GM19025 (cell line): ENCODE results near the gene AGFG2.

Experiments
- ATAC-seq: cut with Tn5 transposase; IDR thresholded peaks from one replicate; pipeline ENCODE4 v1.9.1; 2021; ENCODE audit warnings: mild to moderate bottlenecking, low read depth, moderate library complexity; ENCODE audit not compliant: unreplicated experiment

The AGFG2 gene

DNA sequence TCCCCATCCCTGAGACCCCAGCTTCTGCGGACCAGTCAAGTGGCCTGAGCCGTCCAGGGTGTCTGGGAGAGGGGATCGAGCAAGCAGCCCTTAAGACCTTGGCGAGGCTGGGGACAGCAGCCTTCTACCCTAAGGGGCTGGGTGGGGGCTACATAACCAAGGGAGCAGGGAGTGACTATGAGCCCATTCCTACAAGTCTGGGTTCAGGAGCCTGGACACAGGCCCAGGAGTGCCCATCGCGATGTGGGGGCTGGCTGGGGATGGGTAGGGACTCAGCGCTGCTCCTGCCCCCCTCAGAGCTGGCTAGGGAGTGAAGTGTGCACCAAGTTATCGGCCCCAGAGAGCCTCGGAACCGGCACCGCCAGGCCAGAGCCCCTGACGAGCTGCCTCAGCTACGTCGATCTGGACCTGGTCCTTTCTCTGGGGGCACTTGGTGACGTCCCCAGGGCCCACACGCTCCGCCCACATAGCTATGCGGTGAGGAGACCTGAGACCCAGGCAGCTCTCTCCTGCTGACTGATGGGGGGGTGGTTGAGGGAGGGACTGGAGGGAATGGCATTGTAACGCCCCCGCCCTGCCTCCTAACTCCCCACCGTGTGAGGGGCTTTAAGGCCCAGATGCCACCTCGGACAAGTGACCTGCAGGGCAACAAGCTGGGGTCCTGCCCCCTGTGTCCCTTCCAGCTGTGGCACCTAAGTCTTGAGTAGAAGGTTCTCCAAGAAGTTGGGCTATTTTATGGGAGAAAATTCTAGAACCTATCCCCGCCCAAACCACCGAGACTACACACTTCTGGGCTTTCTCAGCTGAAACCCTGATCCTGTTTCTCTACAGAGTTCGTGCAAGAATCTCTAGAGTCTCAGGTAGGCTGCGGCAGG lies 32.2 kb downstream of the AGFG2 start:
- ATAC-seq = no peak

DNA sequence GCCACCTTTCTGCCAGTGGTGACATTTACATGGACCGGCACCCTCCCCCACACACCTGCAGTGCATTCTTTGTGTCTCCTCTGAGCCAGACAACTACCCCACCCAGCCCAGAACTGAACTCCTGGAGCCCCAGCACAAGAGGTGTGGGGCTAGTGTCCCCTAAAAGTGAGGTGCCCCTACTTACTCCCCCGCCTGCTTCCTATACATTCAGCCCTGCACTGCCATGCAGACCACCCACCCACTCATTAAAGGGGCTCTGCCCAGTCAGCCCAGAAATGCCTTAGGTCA lies 32.8 kb downstream of the AGFG2 start:
- ATAC-seq = no peak

DNA sequence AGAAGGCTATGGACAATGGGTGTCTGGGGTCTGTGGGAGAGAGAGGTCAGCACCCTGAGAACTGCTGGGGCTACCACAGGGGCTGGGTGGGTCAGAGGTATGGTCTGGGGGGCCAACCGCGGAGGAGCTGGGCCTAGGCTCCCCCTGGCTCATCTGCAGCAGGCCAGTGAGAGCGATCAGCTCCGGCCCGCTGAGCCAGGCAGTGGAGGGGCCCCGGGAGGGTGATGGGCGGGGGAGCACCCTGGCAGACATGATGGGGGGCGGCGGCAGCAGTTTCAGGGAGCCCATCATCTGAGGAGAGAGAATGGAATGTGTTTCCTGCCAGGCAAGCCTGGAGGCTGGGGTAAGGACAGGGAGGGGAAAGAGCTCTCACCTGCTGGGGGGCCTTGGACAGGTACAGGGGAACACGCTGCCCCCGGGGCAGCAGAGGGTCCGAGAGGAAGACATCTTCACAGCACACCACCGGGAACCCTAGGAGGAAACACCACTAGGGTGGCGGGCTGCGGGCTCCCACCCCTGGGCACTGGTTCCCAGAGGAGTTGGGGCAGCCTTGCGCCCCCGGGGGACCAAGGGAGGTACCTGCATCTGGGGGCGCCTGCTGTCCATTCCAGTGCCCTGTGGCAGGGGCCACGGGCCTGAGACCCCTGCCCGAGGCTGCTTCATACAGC lies 33.4 kb downstream of the AGFG2 start:
- no peak for ATAC-seq

DNA sequence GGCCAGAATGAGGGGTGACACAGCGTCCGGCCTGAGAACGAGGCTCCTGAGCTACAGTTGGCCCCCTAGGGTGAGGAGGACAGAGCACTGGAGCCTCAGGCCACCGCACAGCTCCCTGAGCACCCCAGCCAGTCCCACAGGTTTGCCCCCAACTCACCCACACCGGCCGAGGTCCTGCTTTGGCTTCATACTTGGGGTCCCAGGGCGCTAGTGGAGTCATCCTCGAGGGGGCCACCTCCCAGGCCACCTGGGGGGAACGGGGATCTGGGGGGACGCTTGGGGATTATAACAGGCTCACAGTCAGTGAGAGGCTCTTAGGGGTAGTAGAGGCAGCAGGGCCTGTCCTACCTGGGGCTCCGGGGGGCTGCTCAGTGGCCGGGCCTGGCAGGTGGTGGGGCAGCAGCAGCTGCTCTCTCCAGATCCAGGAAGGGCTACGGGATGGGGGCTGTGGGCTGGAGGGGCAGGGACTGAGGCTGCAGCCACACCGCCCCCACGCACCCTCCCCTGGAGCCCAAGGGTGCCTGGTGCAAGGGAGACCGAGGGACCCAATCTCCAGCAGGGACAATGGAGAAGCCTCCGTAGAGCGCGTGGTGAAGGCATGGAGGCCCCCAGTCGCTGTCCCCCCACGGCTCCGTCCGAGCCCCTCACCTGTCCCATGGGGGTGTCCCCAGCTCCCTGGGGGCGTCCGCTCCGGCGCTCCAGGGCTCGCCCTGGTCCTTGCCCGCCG lies 34.1 kb downstream of the AGFG2 start:
- ATAC-seq = no peak

DNA sequence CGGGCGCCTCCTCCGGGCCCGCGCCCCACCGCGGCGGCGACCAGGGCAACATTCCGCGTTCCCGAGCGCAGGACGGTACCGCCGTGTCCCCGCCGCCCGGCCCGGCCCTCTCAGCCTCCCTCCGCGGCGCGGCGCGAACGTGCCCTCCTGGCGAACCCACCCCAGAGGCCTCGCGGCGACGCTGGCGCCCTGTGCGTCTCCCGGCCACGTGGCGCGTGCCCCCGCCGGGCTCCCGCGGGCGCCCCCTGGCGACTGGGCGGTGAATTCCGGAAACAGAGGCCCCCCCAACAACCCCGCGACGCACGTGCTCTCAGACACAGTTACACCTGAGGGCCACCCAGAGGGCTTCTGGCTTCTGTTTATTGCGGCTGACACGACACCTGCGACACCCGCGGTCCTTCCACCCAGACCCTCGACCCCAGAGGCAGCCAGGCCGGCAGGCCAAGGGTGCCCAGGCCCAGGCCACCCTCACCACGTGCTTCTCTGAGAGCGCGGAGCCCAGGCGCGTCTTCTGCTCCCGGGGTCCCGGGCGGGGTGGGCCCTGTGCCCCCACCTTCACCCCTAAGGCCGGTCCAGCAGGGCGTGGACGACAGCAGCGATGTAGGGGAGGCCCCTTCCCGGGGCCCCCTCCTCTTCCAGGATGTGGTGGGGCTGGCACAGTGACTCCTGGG lies 34.8 kb downstream of the AGFG2 start, which contains the start of gene SAP25:
Gene SAP25 (minus strand): TSS at position 210 of the 671 bp plus-strand sequence. CDS start 158 bp downstream, at position 52.
- no peak for ATAC-seq

DNA sequence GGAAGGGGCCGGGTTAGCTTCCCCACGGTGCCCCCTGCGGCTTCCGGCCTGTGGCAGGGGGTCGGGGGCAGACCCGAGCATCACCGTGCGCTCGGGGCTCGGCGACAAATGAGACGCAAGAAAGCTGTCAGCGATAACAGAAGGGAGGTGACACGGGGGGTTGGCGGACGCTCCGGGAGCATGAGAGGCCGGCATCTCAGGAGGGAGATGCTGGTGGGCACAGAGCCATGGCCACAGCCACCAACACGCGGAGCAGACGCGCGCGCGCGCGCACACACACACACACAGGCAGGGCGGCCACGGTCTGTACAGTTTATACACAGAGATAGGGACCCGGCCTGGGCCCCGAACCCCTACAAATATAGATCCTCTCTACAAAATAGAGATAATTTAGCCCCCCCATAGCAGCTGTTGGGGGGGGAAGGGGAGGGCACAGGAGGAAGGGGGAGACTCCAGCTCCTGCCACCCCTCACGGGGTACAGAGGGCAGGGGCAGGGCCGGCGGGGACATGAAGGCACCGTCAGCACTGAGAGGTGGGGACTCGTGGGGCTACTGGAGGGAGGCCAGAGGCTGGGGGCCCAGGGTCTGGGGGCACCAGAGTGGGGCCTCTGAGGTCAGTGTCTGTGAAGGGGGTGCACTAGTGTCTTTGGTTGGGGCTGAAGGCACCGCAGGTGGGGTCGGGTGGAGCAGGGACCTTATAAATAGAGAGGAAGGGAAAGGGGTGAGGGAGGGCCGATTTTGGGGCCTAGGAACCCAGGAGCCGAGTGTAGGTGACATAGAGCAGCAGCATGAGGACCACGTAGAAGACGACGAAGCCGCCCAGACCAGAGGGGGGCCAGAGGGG lies 35.6 kb downstream of the AGFG2 start:
- no peak for ATAC-seq

DNA sequence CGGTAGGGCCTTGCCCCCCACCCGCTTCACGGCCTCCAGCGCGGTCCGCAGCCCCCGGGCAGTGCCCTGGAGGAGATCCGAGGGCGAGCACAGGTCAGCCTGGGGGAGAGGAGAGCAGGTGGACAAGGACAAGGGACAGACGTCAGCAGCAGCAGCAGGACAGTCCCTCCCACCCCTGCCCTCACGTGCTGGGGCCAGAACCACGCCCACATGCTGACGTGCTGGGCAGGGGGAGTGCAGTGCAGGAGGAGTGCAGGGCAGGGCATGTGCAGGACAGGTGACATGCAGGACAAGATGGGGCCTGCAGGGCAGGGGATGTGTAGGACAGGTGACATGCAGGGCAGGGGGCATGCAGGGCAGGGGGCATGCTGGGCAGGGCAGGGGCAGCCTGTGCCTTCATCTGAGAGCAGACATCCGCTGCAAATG lies 36.2 kb downstream of the AGFG2 start:
- ATAC-seq = no peak

DNA sequence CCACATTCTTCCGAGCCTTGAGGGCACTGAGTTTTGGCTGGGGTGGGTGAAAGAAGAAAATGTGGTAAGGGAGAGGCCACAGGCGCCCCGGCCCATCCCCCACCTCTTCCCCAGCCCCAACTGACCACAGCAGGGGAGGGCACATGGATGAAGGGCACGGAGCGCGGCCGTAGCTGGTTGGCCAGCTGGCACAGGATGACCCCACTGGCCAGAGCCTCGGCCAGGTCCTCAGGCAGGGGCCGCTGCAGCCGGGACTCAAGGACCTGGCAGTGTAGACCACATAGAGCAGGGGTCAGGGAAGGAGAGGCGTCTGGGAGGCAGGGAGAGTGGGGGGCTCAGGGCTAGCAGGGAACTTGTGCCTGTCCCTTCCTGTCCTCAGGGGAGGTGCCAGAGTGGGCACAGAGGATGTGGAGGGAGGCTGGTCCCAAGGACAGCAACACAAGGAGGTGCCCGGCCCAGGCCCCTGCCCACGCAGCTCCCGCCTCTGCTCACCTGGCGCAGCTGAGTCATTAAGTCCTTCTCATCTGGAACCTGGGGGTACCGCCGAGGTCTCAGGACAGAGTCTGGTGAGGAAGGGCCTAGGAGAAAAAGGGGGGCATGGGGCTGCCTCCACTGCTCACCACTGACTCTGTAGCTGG lies 36.9 kb downstream of the AGFG2 start:
- no peak for ATAC-seq

DNA sequence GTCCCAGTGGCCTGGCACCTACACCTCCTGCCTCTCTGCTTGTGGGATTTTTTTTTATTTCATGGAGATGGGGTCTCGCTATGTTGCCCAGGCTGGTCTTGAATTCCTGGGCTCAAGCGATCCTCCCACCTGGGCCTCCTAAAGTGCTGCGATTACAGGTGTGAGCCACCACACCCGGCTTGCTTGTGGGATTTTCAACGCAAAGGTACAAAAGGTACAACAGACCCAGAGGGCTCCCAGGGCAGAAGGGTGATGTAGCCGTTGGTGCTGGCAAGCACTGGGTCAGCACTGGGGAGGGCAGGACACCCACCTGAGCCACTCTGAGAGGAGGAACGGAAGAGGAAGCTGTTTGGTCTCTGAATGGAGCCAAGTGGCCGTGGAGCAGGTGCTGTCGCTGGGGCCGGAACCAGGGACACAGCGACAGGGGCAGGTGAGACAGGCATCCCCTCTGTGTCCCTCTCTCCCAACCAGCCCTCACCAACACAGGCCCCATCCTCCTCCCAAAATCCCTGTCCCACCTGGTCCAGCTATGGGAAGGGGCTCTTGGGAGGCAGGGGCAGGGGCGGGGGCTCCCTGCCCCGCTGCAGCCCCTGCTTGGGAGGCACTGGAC lies 37.5 kb downstream of the AGFG2 start:
- no peak for ATAC-seq

DNA sequence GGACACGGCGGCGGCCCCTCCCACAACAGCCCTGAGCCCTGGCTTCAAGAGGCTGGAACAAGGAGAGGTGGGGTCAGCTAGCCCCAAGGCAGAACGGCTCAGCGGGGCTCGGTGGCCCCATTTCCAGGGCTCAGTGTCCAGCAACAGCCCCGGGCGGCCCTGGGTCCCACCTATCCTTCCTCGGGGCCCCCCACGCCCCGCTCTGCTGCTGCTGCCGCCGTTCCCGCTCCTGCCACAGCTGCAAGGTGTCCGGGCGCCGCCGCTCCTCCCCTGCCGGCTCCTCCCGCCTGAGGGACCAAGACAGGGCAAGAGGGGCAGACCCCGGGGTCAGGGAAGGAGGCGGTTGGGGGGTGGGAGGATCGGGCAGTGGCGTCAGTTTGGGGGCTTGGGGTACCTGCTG lies 38.1 kb downstream of the AGFG2 start:
- ATAC-seq = no peak

DNA sequence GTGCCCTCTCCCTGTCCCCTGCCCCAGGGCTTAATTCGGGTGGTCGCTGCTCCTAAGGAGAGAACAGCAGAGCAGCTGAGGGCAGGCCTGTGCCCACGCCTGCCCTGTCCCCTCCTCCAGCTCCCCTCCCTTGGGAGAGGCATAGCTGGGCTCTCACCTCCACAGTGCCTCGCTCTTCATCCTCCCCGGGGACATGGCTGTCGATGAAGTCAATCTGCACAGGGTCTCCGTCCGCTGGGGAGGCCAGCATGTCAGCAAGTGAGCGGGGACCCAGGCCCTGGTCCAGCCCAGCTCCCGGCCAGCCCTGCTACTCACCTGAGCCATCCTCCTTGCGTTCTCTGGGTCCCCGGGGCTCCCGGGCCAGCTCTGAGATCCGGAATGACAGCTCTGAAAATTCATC lies 38.5 kb downstream of the AGFG2 start:
- no peak for ATAC-seq

DNA sequence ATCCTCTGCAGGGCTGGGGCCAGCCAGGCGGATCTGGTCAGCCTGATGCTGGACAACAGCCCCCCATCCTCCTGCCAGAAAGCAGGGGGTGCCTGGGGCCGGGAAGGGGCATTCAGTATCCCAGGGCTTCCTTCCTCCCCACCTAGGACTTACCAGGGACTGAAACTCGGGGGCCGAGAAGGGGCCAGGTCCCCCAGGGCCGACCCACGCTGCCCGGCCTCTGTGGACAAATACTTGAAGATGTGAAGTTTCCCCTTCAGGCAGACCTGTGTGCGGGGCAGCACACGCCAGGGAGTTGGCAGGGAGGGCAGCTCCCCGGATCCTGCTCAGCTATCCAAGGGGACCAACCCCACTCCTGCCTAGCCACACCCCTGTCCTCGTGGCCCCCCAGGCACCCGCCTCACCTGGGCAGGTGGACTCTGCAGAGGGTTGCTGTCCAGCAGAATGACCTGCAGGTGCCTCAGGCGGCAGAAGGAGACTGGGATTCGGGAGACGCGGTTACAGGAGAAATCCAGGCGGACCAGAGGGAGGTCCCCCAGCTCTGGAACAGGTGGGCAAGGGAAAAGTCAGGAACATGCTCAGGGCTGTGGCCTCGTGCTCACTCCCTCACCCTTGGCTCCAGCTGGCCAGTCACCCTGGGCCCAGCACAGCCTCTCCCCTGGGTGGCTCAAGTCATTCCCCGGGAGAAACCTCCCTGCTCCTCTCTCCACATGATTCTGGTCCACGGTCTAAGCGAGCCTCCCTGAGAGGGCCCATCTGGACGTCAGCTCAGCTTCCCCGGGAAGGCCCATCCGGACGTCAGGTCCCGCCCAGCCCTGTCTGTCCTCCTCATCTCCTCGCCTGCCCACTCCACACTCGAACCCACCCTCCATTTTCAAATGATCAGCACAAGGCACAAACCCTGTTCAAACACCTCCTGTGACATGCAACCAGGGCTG lies 39.5 kb downstream of the AGFG2 start:
- no peak for ATAC-seq

DNA sequence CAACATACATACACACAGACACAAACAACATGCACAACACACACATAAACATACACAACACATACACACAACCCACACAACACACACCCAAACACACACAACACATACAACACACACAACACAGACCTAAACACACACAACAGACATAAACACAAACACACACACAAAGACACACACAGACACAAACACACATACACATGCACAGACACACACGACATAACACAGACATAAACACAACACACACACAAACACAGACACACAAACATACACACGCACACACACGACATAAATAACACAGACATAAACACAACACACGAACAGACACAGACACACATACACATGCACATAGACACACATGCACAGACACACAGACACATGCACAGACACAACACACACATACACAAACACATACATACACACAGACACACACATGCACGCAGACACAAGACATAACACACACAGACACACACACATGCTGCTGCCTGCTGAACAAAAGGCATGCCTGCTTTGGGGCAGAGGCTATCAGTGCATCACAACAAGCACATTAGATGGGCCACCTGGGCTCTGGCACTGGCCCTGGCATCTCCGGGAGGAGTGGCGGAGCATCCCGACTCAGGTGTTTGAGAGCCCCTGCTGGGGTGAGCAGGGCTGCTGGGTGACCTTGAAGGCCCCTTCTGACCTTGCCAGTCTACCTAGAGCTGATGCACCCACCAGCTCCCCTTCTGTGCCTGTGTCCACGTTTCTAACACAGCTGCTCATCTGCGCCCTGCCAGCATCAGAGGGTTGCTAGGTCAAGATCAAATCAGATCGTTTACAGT lies 41.7 kb downstream of the AGFG2 start:
- ATAC-seq = no peak

DNA sequence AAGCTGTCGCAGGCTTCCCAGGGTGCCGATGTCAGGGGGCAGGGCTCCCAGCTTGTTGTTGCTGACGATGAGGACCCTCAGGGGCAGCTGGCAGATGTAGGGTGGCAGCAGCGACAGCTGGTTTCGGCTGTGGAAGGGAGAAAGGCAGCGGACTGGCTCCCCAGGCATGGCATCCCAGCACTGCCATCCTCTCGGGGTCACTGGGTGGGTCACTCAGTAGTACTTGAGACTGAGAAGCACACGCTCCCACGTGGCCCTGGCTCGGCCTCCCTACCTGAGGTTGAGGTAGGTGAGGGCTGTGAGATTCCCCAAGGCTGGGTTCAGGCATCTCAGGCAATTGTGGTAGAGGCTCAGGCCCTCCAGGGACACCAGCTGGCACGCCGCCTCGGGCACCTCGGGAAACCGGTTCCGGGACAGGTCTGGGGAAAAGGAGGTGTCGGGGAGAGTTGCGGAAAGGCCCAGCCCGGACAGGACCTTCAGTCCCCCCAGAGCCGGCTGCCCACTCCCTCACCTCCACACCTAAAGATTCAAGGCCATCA lies 43.1 kb downstream of the AGFG2 start:
- no peak for ATAC-seq

DNA sequence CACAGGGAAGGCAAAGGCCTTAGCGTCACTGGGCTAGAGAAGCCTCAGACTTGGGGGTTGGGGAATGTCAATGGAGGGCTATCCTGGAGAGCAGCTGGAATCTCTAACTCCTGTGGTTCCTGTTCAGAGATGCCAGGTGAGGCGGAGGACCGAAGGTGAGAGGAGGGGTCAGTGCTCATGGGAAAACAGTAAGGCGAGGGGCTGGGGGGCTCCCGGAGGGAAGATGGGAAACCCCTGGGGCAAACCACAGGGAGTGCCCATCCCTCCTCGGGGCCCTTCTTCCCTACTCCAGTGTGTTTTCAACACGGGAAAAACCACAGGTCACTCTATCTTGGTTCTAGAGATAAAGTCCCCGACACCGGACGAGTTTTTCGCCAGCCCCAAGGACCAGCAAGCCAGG lies 43.6 kb downstream of the AGFG2 start:
- no peak for ATAC-seq

DNA sequence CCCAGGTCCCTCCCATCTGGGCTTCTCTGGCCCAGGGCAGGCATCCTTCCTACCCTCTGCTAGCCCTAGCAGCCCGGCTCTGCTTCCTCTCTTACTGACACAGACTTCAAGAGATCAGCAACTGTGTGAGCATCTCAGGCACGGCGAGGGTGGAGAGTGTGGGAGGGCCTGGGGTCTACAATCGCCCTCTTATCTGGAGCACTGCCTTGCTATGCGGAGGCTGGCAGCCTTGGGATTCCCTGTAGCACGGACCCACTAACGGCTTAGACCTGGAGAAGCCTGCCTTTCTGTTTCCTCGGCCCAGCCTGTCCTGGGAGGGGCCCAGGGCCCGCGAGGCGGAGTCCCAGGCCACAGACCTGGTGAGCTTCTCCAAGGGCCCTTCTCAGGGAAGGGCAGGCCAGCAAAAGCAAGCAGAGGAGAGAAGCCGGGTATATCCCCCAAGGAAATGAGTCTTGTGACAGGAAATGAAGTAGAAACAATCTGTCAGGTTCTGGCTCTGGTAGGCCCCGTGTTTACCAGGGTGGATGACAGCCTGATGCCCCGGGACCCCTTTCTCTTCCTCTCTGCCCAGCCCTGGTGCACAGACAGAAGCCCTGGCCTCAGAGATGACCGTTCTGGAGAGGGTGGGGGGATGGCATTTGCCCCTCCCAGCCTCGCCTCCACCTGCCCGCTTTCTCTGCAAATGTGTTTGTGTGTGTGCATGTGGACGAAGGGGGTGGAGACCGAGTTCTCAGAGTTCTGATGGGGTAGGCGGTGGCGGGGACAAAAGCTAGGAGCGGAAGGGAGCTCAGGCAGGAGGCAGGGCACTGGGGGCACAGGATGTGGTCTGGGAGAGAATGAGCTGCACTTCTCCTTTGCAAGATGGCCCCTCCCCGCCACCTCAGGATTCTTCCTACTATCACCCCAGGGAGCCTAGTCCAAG lies 44.4 kb downstream of the AGFG2 start:
- no peak for ATAC-seq
